Mesenchymal stem cell (in vitro differentiated cells and primary cell): Measurements from ENCODE around the gene LYRM9.

Experiments
- DNase-seq: peaks from one replicate; pipeline ENCODE4 v3.0.0-alpha.2; 2013
- H2AFZ ChIP-seq: one replicate; pipeline ENCODE4 v1.6.1; 2013; ENCODE audit warnings: low read depth, mild to moderate bottlenecking, control low read depth, inconsistent platforms, low read length, moderate library complexity
- H2AK5ac ChIP-seq: 2 replicates; pipeline ENCODE4 v1.6.1; 2013; ENCODE audit warnings: low read length, moderate library complexity, mild to moderate bottlenecking, inconsistent platforms; ENCODE audit not compliant: severe bottlenecking
- H2BK120ac ChIP-seq: one replicate; pipeline ENCODE4 v1.6.1; 2013; ENCODE audit warnings: low read depth, mild to moderate bottlenecking, inconsistent platforms, low read length, moderate library complexity
- H2BK12ac ChIP-seq, 2 experiments: one replicate each; pipeline ENCODE4 v1.6.1; 2013; ENCODE audit warnings: inconsistent platforms in 2 of 2, low read length in 2 of 2, mild to moderate bottlenecking in 2 of 2, moderate library complexity in 2 of 2, control low read depth in 1 of 2
- H2BK15ac ChIP-seq: one replicate; pipeline ENCODE4 v1.6.1; 2013; ENCODE audit warnings: mild to moderate bottlenecking, low read depth, inconsistent platforms; ENCODE audit not compliant: poor library complexity, severe bottlenecking
- H2BK5ac ChIP-seq: 2 replicates; pipeline ENCODE4 v1.6.1; 2013; ENCODE audit warnings: low read depth, mild to moderate bottlenecking, low read length, control low read depth, inconsistent platforms; ENCODE audit not compliant: poor library complexity, severe bottlenecking
- H3K14ac ChIP-seq, 2 experiments: one replicate each; pipeline ENCODE4 v1.6.1; 2013; ENCODE audit warnings: inconsistent platforms in 2 of 2, low read length in 2 of 2, control low read depth in 1 of 2, mild to moderate bottlenecking in 1 of 2, moderate library complexity in 1 of 2
- H3K18ac ChIP-seq, 2 experiments: one replicate each; pipeline ENCODE4 v1.6.1; 2013; ENCODE audit warnings: inconsistent platforms in 2 of 2, low read length in 2 of 2, control low read depth in 1 of 2, low read depth in 1 of 2, mild to moderate bottlenecking in 1 of 2
- H3K23ac ChIP-seq, 2 experiments: one replicate each; pipeline ENCODE4 v1.6.1; 2013; ENCODE audit warnings: inconsistent platforms in 2 of 2, low read length in 2 of 2, mild to moderate bottlenecking in 2 of 2, moderate library complexity in 2 of 2, control low read depth in 1 of 2
- H3K27ac ChIP-seq: 2 replicates; pipeline ENCODE4 v1.5.1; 2013; ENCODE audit warnings: mild to moderate bottlenecking, moderate library complexity, low read length, control low read depth, inconsistent platforms; ENCODE audit not compliant: poor library complexity, severe bottlenecking
- H3K27me3 ChIP-seq, 2 experiments: 2 replicates each; pipeline versions ENCODE4 v1.6.1 to v1.7.0; 2013; ENCODE audit warnings: low read length in 2 of 2, mild to moderate bottlenecking in 2 of 2, moderate library complexity in 2 of 2, control low read depth in 1 of 2, inconsistent platforms in 1 of 2; ENCODE audit not compliant: control insufficient read depth in 1 of 2, insufficient read depth in 1 of 2
- H3K36me3 ChIP-seq, 2 experiments: 2 replicates each; pipeline versions ENCODE4 v1.6.1 to v1.7.0; 2013; ENCODE audit warnings: low read length in 2 of 2, control low read depth in 1 of 2, inconsistent platforms in 1 of 2, low read depth in 1 of 2, mild to moderate bottlenecking in 1 of 2; ENCODE audit not compliant: insufficient read depth in 2 of 2, control insufficient read depth in 1 of 2
- H3K4ac ChIP-seq, 2 experiments: one replicate each; pipeline ENCODE4 v1.6.1; 2013; ENCODE audit warnings: inconsistent platforms in 2 of 2, low read length in 2 of 2, mild to moderate bottlenecking in 2 of 2, moderate library complexity in 2 of 2, control low read depth in 1 of 2, low read depth in 1 of 2
- H3K4me1 ChIP-seq: 2 replicates; pipeline ENCODE4 v1.6.1; 2013; ENCODE audit warnings: low read depth, low read length, control low read depth; ENCODE audit not compliant: control insufficient read depth, insufficient read depth
- H3K4me2 ChIP-seq: 2 replicates; pipeline ENCODE4 v1.6.1; 2013; ENCODE audit warnings: low read length, mild to moderate bottlenecking, inconsistent platforms; ENCODE audit not compliant: poor library complexity, severe bottlenecking
- H3K4me3 ChIP-seq, 2 experiments: 2 replicates each; pipeline versions ENCODE4 v1.5.1 to v1.7.0; 2013; ENCODE audit warnings: low read length in 2 of 2, mild to moderate bottlenecking in 2 of 2, control low read depth in 1 of 2, low read depth in 1 of 2; ENCODE audit not compliant: insufficient read depth in 1 of 2
- H3K79me1 ChIP-seq: replicated peaks from 2 replicates; pipeline ENCODE4 v1.6.1; 2013; ENCODE audit warnings: mild to moderate bottlenecking, control low read depth, low read length, inconsistent platforms; ENCODE audit not compliant: poor library complexity, severe bottlenecking
- H3K9ac ChIP-seq: 2 replicates; pipeline ENCODE4 v1.7.0; 2013; ENCODE audit warnings: mild to moderate bottlenecking, low read length, moderate library complexity
- H3K9me3 ChIP-seq: 2 replicates; pipeline ENCODE4 v1.7.0; 2013; ENCODE audit warnings: mild to moderate bottlenecking, low read length; ENCODE audit not compliant: control insufficient read depth
- H4K8ac ChIP-seq: one replicate; pipeline ENCODE4 v1.6.1; 2013; ENCODE audit warnings: inconsistent platforms, mild to moderate bottlenecking, low read length, moderate library complexity
- H4K91ac ChIP-seq: one replicate; pipeline ENCODE4 v1.6.1; 2013; ENCODE audit warnings: mild to moderate bottlenecking, low read length, inconsistent platforms
- WGBS: methylation state at CpG from one replicate; pipeline ENCODE4 v1.1.7; 2013; ENCODE audit warnings: mixed read lengths; 5-methylcytosine and 5-hydroxymethylcytosine counted together

The LYRM9 gene

GRCh38 chr17:27928587-27928986 is 35.4 kb upstream of the LYRM9 start:
- no peak overlapping the region for H3K14ac ChIP-seq
- WGBS = 91% methylated on average over 4 of the region's 5 CpGs
- H3K18ac ChIP-seq = no peak overlapping the region
- no peak overlapping the region for H2BK15ac ChIP-seq
- no peaks in the 10 kb centered on the region for H3K79me1 ChIP-seq
- H3K4me3 ChIP-seq = no peak overlapping the region
- H2AFZ ChIP-seq = no peak overlapping the region
- no peak overlapping the region for H4K91ac ChIP-seq
- peaks cover 6% of the 10 kb centered on the region in 2 experiments for H3K27me3 ChIP-seq
- H2BK120ac ChIP-seq = no peak overlapping the region
- H3K36me3 ChIP-seq = no peaks in the 10 kb centered on the region
- H3K9me3 ChIP-seq = no peaks in the 10 kb centered on the region
- H2BK12ac ChIP-seq = no peak overlapping the region
- H3K4me1 ChIP-seq = no peaks in the 10 kb centered on the region
- no peak overlapping the region for H3K9ac ChIP-seq
- no peak overlapping the region for H4K8ac ChIP-seq
- DNase-seq = no peak
- no peak overlapping the region for H3K4me2 ChIP-seq
- no peak overlapping the region for H2BK5ac ChIP-seq
- no peak overlapping the region for H3K4ac ChIP-seq
- H2AK5ac ChIP-seq = no peak overlapping the region
- H3K23ac ChIP-seq = no peak overlapping the region
- H3K27ac ChIP-seq = no peak overlapping the region

GRCh38 chr17:27927781-27928180 is 34.6 kb upstream of the LYRM9 start:
- H4K8ac ChIP-seq = no peak overlapping the region
- no peaks in the 10 kb centered on the region for H3K9me3 ChIP-seq
- H3K23ac ChIP-seq = no peak overlapping the region
- no peak overlapping the region for H2AFZ ChIP-seq
- H2BK15ac ChIP-seq = no peak overlapping the region
- no peaks in the 10 kb centered on the region for H3K4me1 ChIP-seq
- H3K9ac ChIP-seq = no peak overlapping the region
- H3K18ac ChIP-seq = no peak overlapping the region
- no peak overlapping the region for H3K4ac ChIP-seq
- no peak overlapping the region for H3K27ac ChIP-seq
- peaks cover 6% of the 10 kb centered on the region in 2 experiments for H3K27me3 ChIP-seq
- no peak overlapping the region for H3K14ac ChIP-seq
- H2BK5ac ChIP-seq = no peak overlapping the region
- H3K4me3 ChIP-seq = no peak overlapping the region
- no peak overlapping the region for H2BK120ac ChIP-seq
- no peak overlapping the region for H3K4me2 ChIP-seq
- no peak for DNase-seq
- no peak overlapping the region for H2AK5ac ChIP-seq
- no peaks in the 10 kb centered on the region for H3K36me3 ChIP-seq
- no peaks in the 10 kb centered on the region for H3K79me1 ChIP-seq
- H2BK12ac ChIP-seq = no peak overlapping the region
- no peak overlapping the region for H4K91ac ChIP-seq
- no CpG with 5 or more reads among the region's 2 CpGs for WGBS

DNA sequence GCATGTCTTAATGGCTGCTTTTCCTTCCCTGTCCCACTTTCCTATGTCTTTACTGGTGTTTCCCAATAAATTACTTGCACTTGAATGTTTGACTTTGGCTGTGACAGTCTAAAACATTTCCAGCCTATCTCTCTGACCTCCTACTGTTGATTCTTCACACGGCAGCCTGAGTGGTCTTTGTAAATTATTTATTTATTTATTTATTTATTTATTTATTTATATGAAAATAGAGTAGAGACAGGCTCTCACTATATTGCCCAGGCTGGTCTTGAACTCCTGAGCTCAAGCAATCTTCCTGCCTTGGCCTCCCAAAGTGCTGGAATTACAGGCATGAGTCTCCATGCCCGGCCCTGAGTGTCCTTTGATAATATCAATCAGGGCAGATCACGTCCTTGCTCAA is 28.4 kb upstream of the LYRM9 start:
- no peak overlapping the region for H3K4me3 ChIP-seq
- no peak overlapping the region for H3K4me2 ChIP-seq
- 85% methylated on average over 2 of the region's 3 CpGs for WGBS
- H2AK5ac ChIP-seq = no peak overlapping the region
- no peak overlapping the region for H2AFZ ChIP-seq
- H3K4ac ChIP-seq = no peak overlapping the region
- H3K27me3 ChIP-seq = peaks cover 9% of the 10 kb centered on the region in 2 experiments
- H4K91ac ChIP-seq = no peak overlapping the region
- H3K79me1 ChIP-seq = no peaks in the 10 kb centered on the region
- no peak for DNase-seq
- H2BK120ac ChIP-seq = no peak overlapping the region
- no peak overlapping the region for H3K27ac ChIP-seq
- no peak overlapping the region for H4K8ac ChIP-seq
- no peak overlapping the region for H3K9ac ChIP-seq
- no peak overlapping the region for H2BK15ac ChIP-seq
- H3K18ac ChIP-seq = no peak overlapping the region
- H2BK12ac ChIP-seq = no peak overlapping the region
- no peak overlapping the region for H3K14ac ChIP-seq
- H3K4me1 ChIP-seq = no peaks in the 10 kb centered on the region
- H2BK5ac ChIP-seq = no peak overlapping the region
- no peaks in the 10 kb centered on the region for H3K9me3 ChIP-seq
- H3K36me3 ChIP-seq = no peaks in the 10 kb centered on the region
- no peak overlapping the region for H3K23ac ChIP-seq

- Histone ChIP-seq H2BK12ac (no peak overlapping the region), H2AFZ (no peak overlapping the region), H2BK120ac (no peak overlapping the region), H3K9ac (no peak overlapping the region), H3K14ac (no peak overlapping the region), H3K27me3 (peaks cover 11% of the 10 kb centered on the region in 2 experiments), H3K23ac (no peak overlapping the region), H3K36me3 (no peaks in the 10 kb centered on the region), H3K27ac (no peak overlapping the region), H3K18ac (no peak overlapping the region), H2BK15ac (no peak overlapping the region), H3K4me3 (no peak overlapping the region), H3K4me2 (no peak overlapping the region), H3K79me1 (no peaks in the 10 kb centered on the region), H3K9me3 (no peaks in the 10 kb centered on the region), H4K8ac (no peak overlapping the region), H2AK5ac (no peak overlapping the region), H3K4ac (no peak overlapping the region), H4K91ac (no peak overlapping the region), H2BK5ac (no peak overlapping the region), H3K4me1 (no peaks in the 10 kb centered on the region)
- DNase-seq = no peak
- WGBS = 85% methylated on average over 5 of the region's 5 CpGs
These were observed 27.9 kb upstream of the LYRM9 start for GRCh38 chr17:27921077-27921476.
